HepG2 (cell line): ENCODE measurements around the gene RBCK1. TPM values are rescaled to one million over a fixed set of nuclear protein-coding genes. Genes with fewer than 3 reads are reported as not detected.

Experiments used
- ASH2L ChIP-seq: fragments of 300-600, 200-600 bp; sonication (generic); IDR thresholded peaks from 2 replicates; pipeline ENCODE4 v1.7.0; 2017; ENCODE audit warnings: low read depth, mild to moderate bottlenecking, moderate library complexity, mixed read lengths, low read length; ENCODE audit not compliant: insufficient read length
- CBFB ChIP-seq: sonication (generic); formaldehyde crosslinking; IDR thresholded peaks from 2 replicates; pipeline ENCODE4 v1.4.0; 2020; ENCODE audit warnings: missing genetic modification reagents
- CBX2 ChIP-seq, 2 experiments: fragments of 200-600 bp in 1 of 2; sonication (generic); formaldehyde crosslinking in 1 of 2; IDR thresholded peaks; 2 replicates each; pipeline versions ENCODE4 v1.7.0 to v1.8.1; 2018 to 2022; ENCODE audit warnings: low read depth in 2 of 2, low read length in 1 of 2, mild to moderate bottlenecking in 1 of 2, missing genetic modification reagents in 1 of 2
- CEBPB ChIP-seq: IDR thresholded peaks from 2 replicates; pipeline ENCODE4 v1.6.1; 2011; ENCODE audit warnings: low read depth, low read length, improper control_type of control experiment, borderline replicate concordance
- DMTF1 ChIP-seq: sonication (generic); formaldehyde crosslinking; IDR thresholded peaks from 2 replicates; pipeline ENCODE4 v1.4.0; 2020; ENCODE audit warnings: mild to moderate bottlenecking, missing genetic modification reagents
- ETV6 ChIP-seq: sonication (generic); formaldehyde crosslinking; conservative IDR thresholded peaks from 2 replicates; pipeline ENCODE4 v1.4.0; 2020; ENCODE audit warnings: missing genetic modification reagents
- EZH2 ChIP-seq: conservative IDR thresholded peaks from 2 replicates; pipeline ENCODE4 v1.6.1; 2012; ENCODE audit warnings: mild to moderate bottlenecking, low read depth, low read length, moderate library complexity
- FOXP1 ChIP-seq, 2 experiments: fragments of 450-650 bp in 1 of 2; IDR thresholded peaks; 2 replicates each; pipeline ENCODE4 v1.6.1; 2017 to 2018; ENCODE audit warnings: antibody characterized with exemption in 1 of 2
- GLI4 ChIP-seq: sonication (generic); formaldehyde crosslinking; IDR thresholded peaks from 2 replicates; pipeline ENCODE4 v1.5.1; 2020; ENCODE audit warnings: missing genetic modification reagents, mild to moderate bottlenecking, moderate library complexity, borderline replicate concordance
- HOXD1 ChIP-seq: sonication (generic); formaldehyde crosslinking; IDR thresholded peaks from 2 replicates; pipeline ENCODE4 v1.5.0; 2020; ENCODE audit warnings: missing genetic modification reagents
- JUN ChIP-seq: sonication (generic); formaldehyde crosslinking; IDR thresholded peaks from 2 replicates; pipeline ENCODE4 v1.4.0; 2020; ENCODE audit warnings: mild to moderate bottlenecking, missing genetic modification reagents
- NFE2L1 ChIP-seq: sonication (generic); formaldehyde crosslinking; IDR thresholded peaks from 2 replicates; pipeline ENCODE4 v1.4.0; 2020; ENCODE audit warnings: missing genetic modification reagents, mild to moderate bottlenecking, borderline replicate concordance
- NFKBIZ ChIP-seq: IDR thresholded peaks from 2 replicates; pipeline ENCODE4 v1.6.1; 2018; ENCODE audit warnings: missing genetic modification reagents, missing compliant biosample characterization
- NONO ChIP-seq, 2 experiments: fragments of 450-650 bp in 1 of 2; sonication (generic) in 1 of 2; formaldehyde crosslinking in 1 of 2; IDR thresholded peaks in 1 of 2; conservative IDR thresholded peaks in 1 of 2; 2 replicates each; pipeline versions ENCODE4 v1.6.1 to v1.8.0; 2017 to 2022; ENCODE audit warnings: mild to moderate bottlenecking in 1 of 2, missing genetic modification reagents in 1 of 2, moderate library complexity in 1 of 2
- PBX3 ChIP-seq: sonication (generic); formaldehyde crosslinking; IDR thresholded peaks from 2 replicates; pipeline ENCODE4 v1.8.1; 2023; ENCODE audit warnings: missing genetic modification reagents, inconsistent platforms, borderline replicate concordance
- RFXAP ChIP-seq: sonication (generic); formaldehyde crosslinking; IDR thresholded peaks from 2 replicates; pipeline ENCODE4 v1.4.0; 2020; ENCODE audit warnings: missing genetic modification reagents, borderline replicate concordance
- SRF ChIP-seq: IDR thresholded peaks from 2 replicates; pipeline ENCODE4 v1.6.1; 2011; ENCODE audit warnings: mild to moderate bottlenecking, low read depth, low read length, moderate library complexity
- ZBTB1 ChIP-seq: sonication (generic); formaldehyde crosslinking; IDR thresholded peaks from 2 replicates; pipeline ENCODE4 v1.4.0; 2020; ENCODE audit warnings: missing genetic modification reagents, borderline replicate concordance
- ZC3H13 ChIP-seq: sonication (generic); formaldehyde crosslinking; IDR thresholded peaks from 2 replicates; pipeline ENCODE4 v1.8.1; 2023; ENCODE audit warnings: mild to moderate bottlenecking, missing genetic modification reagents, moderate library complexity
- ZNF496 ChIP-seq: sonication (generic); formaldehyde crosslinking; IDR thresholded peaks from 2 replicates; pipeline ENCODE4 v1.8.1; 2023; ENCODE audit warnings: mild to moderate bottlenecking, moderate library complexity, missing genetic modification reagents; ENCODE audit not compliant: insufficient replicate concordance
- ZNF558 ChIP-seq: sonication (generic); formaldehyde crosslinking; IDR thresholded peaks from 2 replicates; pipeline ENCODE4 v1.9.0; 2022; ENCODE audit warnings: mild to moderate bottlenecking, missing genetic modification reagents, borderline replicate concordance
- ZNF644 ChIP-seq: IDR thresholded peaks from 2 replicates; pipeline ENCODE4 v1.6.1; 2016; ENCODE audit warnings: low read depth
- ZNF709 ChIP-seq: sonication (generic); formaldehyde crosslinking; IDR thresholded peaks from 2 replicates; pipeline ENCODE4 v1.5.0; 2020; ENCODE audit warnings: mild to moderate bottlenecking, missing genetic modification reagents
- ZNF777 ChIP-seq: sonication (generic); formaldehyde crosslinking; IDR thresholded peaks from 2 replicates; pipeline ENCODE4 v1.4.0; 2020; ENCODE audit warnings: missing genetic modification reagents
- ZSCAN12 ChIP-seq: sonication (generic); formaldehyde crosslinking; IDR thresholded peaks from 2 replicates; pipeline ENCODE4 v1.9.0; 2021; ENCODE audit warnings: mild to moderate bottlenecking, missing genetic modification reagents
- polyA plus RNA-seq, 8 experiments: library from polyadenylated mRNA; depleted of rRNA in 3 of 8; stranded (reverse) in 7 of 8; unstranded in 1 of 8; fragments of >200 nt; fragmentation: Illumina TruSeq in 4 of 8; extraction: Trizol in 4 of 8; gene quantifications; 2 replicates each; pipeline versions ENCODE4 v1.2.1 to v1.2.3, GENCODE V29; 2011 to 2016; ENCODE audit warnings: low read depth in 4 of 8, missing spikeins in 1 of 8, mixed read lengths in 1 of 8; ENCODE audit not compliant: insufficient read depth in 1 of 8
- total RNA-seq, 5 experiments: library from RNA; depleted of rRNA; stranded (reverse); fragments of >200 nt; fragmentation: Illumina TruSeq; extraction: Trizol; gene quantifications; 2 replicates each; pipeline ENCODE4 v1.2.3, GENCODE V29; 2016; ENCODE audit warnings: low read depth in 1 of 5

Gene RBCK1
- total and polyA plus RNA-seq, 2 of the 13 experiments (the other 11 are each of a cell fraction or from before 2014, with no cell fraction given), result 149 to 215 TPM

GRCh38 chr20:396619-397431, 11.3 kb upstream of the RBCK1 start (continued):
- TF ChIP-seq GLI4 (CRISPR knock-in tag) (peak; percentile 45), CEBPB (peak; percentile 35; the same call in 1 of the 2 replicates), PBX3 (CRISPR knock-in tag) (no peak), ASH2L (peak; percentile 80), ZNF644 (CRISPR knock-in tag) (peak; percentile 94), DMTF1 (CRISPR knock-in tag) (no peak; the same call in 1 of the 2 replicates), NONO (IDR thresholded peaks at IDR 0.05) (no peak), NONO (CRISPR knock-in tag; conservative IDR thresholded peaks at IDR 0.05) (peak; percentile 89), NFE2L1 (CRISPR knock-in tag) (no peak), ZNF709 (CRISPR knock-in tag) (no peak; the same call in 1 of the 2 replicates), FOXP1 (IDR thresholded peaks at IDR 0.05) (peak; percentile 78), FOXP1 (CRISPR knock-in tag; IDR thresholded peaks at IDR 0.05) (peak; percentile 93), ZSCAN12 (CRISPR knock-in tag) (peak; percentile 96; the same call in 1 of the 2 replicates), ZNF496 (CRISPR knock-in tag) (no peak), CBX2 (IDR thresholded peaks at IDR 0.05; ENCODE audit: low read depth, low read length) (no peak), CBX2 (CRISPR knock-in tag; IDR thresholded peaks at IDR 0.05; ENCODE audit: low read depth) (no peak), ZNF558 (CRISPR knock-in tag) (no peak), ZNF777 (peak; percentile 33), ETV6 (CRISPR knock-in tag) (peak; percentile 3; the same call in 1 of the 2 replicates), JUN (peak; percentile 69; the same call in 1 of the 2 replicates), HOXD1 (CRISPR knock-in tag) (peak; percentile 92), RFXAP (CRISPR knock-in tag) (peak; percentile 89), NFKBIZ (CRISPR knock-in tag) (peak; percentile 95), CBFB (peak; percentile 88), ZC3H13 (peak; percentile 95), SRF (no peak), EZH2 (no peak), ZBTB1 (CRISPR knock-in tag) (no peak)
